CD4-positive, alpha-beta T cell treated with Interleukin-10 for 1 hour (primary cell): Measurements from ENCODE around the gene KLC3.
A peak's percentile ranks its signal among the peaks of the same experiment; 100 is the strongest.
"Not testable (repeated sequence)": the region's sequence is repeated elsewhere in the genome, so short reads cannot be mapped to it uniquely, and the experiment has no call there.

Experiments
- DNase-seq: peaks from one replicate; pipeline ENCODE4 v3.0.0-alpha.2; 2020

The KLC3 gene

GRCh38 chr19:45340232-45340898 is at the start of gene KLC3:
Gene KLC3 (plus strand): TSS chr19:45340750. CDS start chr19:45345542, 4,792 bp downstream.
- peak; percentile 40 for DNase-seq

GRCh38 chr19:45291834-45292233 is 48.7 kb upstream of the KLC3 start:
- DNase-seq: no peak

GRCh38 chr19:45293682-45294081 is 46.9 kb upstream of the KLC3 start:
- no peak for DNase-seq

- no peak for DNase-seq
Measured at GRCh38 chr19:45294291-45295029, 46.1 kb upstream of the KLC3 start.

- DNase-seq: no peak
Measured at GRCh38 chr19:45295873-45296272, 44.7 kb upstream of the KLC3 start.

GRCh38 chr19:45296355-45296754 is 44.2 kb upstream of the KLC3 start:
- no peak for DNase-seq

- no peak for DNase-seq
Measured at GRCh38 chr19:45297674-45298073, 42.9 kb upstream of the KLC3 start.

GRCh38 chr19:45298264-45298663 is 42.3 kb upstream of the KLC3 start:
- DNase-seq: no peak

GRCh38 chr19:45299719-45300118 is 40.8 kb upstream of the KLC3 start:
- no peak for DNase-seq

- DNase-seq: no peak
Measured at GRCh38 chr19:45302416-45302815, 38.1 kb upstream of the KLC3 start.

GRCh38 chr19:45303269-45304060 is 37.1 kb upstream of the KLC3 start:
- DNase-seq: no peak

GRCh38 chr19:45304141-45304926 is 36.2 kb upstream of the KLC3 start:
- no peak for DNase-seq

GRCh38 chr19:45305007-45305406 is 35.5 kb upstream of the KLC3 start:
- DNase-seq: no peak

- no peak for DNase-seq
Measured at GRCh38 chr19:45305421-45305820, 35.1 kb upstream of the KLC3 start.

- DNase-seq: no peak
Measured at GRCh38 chr19:45306040-45306439, 34.5 kb upstream of the KLC3 start.

- DNase-seq: no peak
Measured at GRCh38 chr19:45306518-45307027, 34.0 kb upstream of the KLC3 start.

- no peak for DNase-seq
Measured at GRCh38 chr19:45307361-45307760, 33.2 kb upstream of the KLC3 start.

- not testable (repeated sequence) for DNase-seq
Measured at GRCh38 chr19:45309322-45309721, 31.2 kb upstream of the KLC3 start.

- no peak for DNase-seq
Measured at GRCh38 chr19:45311621-45312020, 28.9 kb upstream of the KLC3 start.

- not testable (repeated sequence) for DNase-seq
Measured at GRCh38 chr19:45312285-45312684, 28.3 kb upstream of the KLC3 start.

- no peak for DNase-seq
Measured at GRCh38 chr19:45314708-45315245, 25.8 kb upstream of the KLC3 start.

- no peak for DNase-seq
Measured at GRCh38 chr19:45315304-45315703, 25.2 kb upstream of the KLC3 start.
